HG03460 (cell line): ENCODE data around the gene TEKTIP1.

Source experiments
- ATAC-seq: cut with Tn5 transposase; IDR thresholded peaks from one replicate; pipeline ENCODE4 v1.9.1; 2021; ENCODE audit not compliant: unreplicated experiment

The TEKTIP1 gene

DNA sequence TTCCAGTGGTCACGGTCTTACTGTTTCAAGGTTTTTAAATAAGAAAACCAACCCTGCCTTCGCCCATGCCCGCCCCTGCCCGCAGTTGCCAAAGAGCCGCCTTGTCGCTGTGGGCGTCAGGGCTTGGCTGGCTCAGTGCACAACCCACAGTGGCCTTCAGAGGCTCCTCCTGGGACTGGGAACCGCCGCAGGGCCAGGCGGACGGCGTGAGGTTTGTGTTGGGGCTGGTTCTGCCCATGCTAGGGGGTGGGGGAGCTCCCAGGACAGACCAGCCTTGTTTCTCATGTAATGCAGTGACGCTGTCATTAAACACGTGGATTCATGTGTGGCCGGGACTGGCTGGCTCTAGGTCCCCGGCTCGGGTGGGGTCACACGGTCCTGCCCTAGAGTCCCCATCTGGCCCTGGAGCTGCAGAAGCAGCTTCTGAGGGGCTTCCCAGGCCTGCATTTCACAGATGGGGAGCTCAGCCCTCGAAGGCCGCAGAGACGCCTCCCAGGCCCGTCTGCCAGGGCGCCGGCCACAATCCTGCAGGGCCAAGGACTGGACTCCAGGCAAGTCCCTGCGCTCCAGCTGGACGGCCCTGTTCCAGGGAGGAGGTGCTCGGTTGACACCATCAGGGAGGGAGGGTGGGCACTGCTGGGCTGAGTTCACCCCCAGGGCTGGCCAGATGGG is 2.4 kb upstream of the TEKTIP1 start:
- ATAC-seq, result no peak

DNA sequence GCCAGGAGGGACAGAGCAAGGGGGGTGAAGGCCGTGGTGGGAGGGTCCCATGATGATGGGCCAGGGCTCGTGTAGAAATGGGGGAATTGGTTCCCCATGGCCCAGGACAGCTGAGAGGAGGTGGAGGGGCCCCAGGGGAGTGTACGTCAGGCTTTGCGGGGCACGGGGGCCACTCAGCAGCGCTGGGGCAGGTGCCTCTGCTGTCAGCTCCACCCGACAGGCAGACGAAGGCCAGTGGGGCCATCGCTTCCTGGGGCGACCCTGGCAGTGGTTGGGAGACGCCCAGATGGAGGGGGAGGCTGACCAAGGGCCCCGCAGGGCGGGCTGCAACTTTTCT is 1.9 kb upstream of the TEKTIP1 start:
- no peak for ATAC-seq

- no peak for ATAC-seq
These were observed 1.3 kb upstream of the TEKTIP1 start for GRCh38 chr19:3537438-3538240.

DNA sequence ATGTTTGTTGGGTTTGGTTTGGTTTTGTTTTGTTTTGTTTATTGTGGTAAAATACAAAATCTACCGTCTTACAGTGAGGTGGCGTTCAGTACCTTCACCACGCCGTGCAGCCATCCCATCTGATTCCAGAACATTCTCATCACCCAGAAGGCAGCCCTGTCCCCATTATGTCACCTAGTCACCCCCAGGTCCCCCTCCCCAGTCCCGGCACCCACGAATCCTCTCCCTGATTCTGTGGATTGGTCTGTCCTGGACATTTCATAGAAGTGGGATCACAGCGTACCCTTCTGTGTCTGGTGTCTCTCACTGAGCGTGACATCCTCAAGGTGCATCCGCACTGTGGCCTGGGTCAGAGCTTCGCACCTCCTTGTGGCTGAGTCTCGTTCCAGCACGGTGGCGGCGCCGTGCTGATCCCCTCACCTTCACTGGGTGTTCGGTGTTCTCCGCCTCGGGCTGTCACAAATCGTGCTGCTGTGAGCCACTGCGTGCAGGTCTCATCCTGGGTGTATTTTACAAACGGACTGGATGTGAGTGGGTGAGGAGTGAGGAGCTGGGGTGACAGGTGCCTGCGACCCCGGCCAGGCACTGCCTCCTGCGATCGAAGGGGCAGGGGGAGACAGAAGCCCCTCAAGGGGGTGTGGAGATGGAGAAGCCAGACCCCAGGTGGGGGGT is 580 bp upstream of the TEKTIP1 start:
- no peak for ATAC-seq

GRCh38 chr19:3539756-3540118 is 763 bp downstream of the TEKTIP1 start:
- no peak for ATAC-seq

DNA sequence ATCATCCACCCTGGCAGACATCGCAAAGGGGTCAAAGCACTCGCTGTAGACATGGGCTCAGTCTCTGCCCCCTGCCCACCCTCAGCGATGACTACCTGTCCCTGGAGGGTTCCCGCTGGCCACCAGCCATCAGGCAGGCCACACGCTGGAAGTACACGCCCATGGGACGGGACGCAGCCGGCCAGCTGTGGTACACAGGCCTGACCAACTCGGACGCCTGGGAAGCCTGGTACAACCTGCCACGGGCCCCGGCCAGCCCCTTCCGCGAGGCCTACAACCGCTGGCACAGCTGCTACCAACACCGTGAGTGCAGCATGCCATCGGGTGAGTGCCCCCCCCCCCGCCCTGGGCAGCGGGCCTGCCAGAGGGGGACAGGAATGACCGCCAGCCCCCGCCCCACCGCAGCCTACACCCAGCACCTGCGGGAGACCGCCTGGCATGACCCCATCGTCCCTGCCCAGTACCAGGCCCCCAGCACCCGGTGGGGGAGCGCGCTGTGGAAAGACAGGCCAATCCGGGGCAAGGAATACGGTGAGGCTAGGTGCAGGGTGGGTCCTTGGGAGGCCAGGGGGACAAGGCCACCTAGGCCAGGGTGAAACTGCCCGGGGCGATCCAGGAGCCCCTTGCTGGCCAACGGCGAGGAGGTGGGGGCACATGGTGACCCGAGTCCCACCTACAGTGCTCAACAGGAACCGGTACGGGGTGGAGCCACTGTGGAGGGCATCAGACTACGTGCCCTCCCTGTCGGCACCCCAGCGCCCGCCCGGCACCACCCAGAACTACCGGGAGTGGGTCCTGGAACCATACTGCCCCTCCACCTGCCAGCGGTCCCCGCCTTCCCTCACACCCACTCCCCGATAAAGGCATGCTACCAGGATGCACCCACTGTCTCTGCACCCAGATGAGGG is 4.4 kb downstream of the TEKTIP1 start:
- ATAC-seq, result no peak

- no peak for ATAC-seq
These were observed 5.0 kb downstream of the TEKTIP1 start for GRCh38 chr19:3544058-3544376.

- no peak for ATAC-seq
These were observed 6.0 kb downstream of the TEKTIP1 start for GRCh38 chr19:3544742-3545668.

DNA sequence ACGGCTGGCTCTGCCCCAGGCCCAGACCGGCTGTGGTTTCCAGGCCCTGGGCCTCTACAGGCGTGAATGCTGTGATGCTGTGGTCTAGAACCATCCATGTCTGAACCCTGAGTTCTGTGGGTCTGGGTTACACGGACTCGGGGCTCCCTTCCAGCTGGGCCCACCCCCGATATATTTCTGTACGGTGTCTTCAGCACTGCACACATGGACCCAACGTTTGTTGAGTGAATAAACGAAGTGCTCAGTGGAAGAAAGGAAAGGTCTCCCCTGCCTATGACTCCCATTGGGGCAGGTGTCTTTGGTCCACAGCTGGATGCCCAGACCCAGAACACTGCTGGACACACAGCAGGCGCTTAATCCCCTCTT is 6.7 kb downstream of the TEKTIP1 start:
- ATAC-seq, result no peak

GRCh38 chr19:3546119-3546518 is 7.1 kb downstream of the TEKTIP1 start:
- no peak for ATAC-seq

DNA sequence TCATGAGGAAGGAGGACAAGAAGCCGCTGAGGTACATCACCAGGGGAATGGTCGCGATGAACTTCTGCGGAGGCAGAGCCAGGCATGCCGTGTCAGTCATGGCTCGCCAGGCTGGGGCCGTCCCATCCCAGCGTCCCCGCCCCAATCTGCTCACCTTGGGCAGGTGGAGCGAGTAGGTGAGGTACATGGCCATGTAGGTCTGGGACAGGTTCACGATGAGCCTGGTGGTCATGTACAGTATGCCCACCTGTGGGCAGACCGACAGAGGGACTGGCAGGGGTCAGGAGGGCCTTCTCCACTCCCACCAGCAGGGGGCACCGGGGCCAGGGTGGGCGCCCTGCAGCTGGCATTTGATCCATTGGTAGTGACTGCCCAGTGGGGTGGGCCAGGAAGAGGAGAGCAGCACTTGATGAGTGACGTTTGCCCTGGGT is 8.3 kb downstream of the TEKTIP1 start:
- no peak for ATAC-seq

DNA sequence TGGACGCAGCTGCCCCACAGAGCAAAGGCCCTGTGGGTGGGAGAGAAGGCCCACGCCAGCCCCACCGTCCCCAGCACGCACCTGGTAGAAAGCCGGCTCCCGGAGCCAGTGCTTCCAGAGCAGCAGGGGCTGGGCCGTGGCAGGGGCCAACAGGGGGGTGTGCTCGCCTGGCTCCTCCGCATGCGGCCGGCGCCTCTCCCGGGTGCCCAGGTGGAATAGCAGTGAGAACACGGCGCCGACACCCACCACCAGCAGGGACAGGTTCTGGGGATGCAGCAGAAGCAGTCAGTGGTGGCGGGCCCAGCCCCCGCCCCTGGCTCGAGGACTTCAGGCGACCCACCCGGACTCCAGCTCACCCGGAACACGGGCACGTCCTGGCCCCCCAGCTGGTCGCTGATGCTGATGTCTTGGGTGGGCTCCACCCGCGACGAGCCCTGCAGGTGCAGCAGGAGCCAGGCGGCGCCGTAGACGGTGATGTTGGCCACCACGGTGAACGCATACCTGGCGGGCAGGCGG is 8.9 kb downstream of the TEKTIP1 start:
- no peak for ATAC-seq

- ATAC-seq, result no peak
These were observed 9.6 kb downstream of the TEKTIP1 start for GRCh38 chr19:3548606-3549005.

- no peak for ATAC-seq
These were observed 10.8 kb downstream of the TEKTIP1 start for GRCh38 chr19:3549816-3550215.

DNA sequence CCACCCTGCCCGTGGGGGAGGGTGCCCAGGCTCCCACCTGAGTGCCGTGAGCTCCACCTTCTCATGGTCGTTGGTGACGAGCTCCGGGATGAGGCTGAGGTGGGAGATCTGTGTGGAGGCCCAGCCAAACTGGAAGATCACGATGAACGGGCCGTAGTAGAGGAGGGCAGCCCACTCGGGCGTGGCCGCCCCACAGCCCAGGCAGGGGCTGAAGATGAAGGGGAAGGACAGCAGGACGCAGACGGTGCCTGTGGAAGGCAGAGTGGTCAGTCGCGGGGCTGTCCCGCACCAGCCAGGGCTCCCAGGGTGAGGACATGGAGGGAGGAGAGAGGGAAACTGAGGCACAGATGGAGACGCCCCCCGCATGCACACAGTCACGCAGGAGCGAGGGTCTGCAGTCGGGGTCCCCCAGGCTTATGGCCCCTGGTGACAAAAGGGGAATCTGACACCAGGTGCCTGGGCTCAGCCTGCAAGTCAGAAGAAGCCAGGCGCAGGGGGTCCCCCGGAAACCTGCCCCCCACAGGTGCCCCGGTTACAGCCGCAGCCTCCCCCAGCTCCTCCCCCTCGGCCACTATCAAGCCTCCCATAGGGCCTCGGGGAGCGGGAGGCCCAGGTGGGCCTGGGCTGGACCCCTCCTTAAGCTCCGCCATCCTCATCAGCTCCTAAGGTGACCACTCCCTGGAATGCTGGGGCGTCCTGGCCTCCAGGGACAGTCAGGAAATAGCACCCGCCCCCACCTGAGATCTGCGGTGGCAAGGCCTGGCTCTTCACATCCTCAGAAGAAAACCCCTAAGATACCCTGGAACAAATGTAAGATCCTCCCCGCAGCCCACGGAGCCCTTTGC is 12.2 kb downstream of the TEKTIP1 start:
- no peak for ATAC-seq

GRCh38 chr19:3551792-3552095 is 12.8 kb downstream of the TEKTIP1 start:
- ATAC-seq, result no peak

DNA sequence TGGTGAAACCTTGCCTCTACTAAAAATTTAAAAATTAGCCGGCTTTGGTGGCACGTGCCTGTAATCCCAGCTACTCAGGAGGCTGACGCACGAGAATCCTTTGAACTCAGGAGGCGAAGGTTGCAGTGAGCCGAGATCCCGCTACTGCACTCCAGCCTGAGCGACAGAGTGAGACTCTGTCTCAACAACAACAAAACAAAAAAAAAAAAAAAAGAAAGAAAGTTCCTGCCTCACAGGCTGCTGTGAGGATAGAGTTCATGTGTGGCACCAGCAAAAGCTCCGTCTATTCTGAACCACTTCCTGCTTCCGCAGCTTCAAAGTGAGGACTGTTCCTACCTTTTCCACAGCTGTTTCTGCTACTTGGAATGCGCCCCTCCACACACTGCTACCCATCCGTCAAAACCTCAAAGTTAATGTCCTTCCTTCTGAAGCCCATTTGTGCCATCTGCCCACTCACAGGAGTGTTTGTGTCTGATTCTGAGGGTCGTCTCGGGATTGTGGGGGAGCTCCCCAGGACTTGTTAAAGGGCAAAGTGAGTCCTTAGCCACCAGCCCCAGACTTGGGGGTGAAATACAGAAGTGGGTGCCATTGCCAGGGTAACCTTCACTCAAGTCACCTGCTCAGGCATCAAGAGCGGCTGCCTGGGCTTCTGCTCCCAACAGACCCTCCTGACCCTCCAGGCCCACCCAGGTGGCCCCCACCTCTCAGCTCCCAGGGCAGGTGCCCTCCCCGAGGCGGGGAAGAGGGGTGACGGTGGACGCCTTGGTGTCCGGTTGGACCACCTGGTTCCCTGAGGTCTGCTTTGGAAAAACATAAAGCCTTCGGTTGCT is 15.5 kb downstream of the TEKTIP1 start:
- ATAC-seq, result no peak

- no peak for ATAC-seq
These were observed 16.9 kb downstream of the TEKTIP1 start for GRCh38 chr19:3555653-3556422.
